Measurements from ENCODE around the gene ACR.

ACR gene

DNA sequence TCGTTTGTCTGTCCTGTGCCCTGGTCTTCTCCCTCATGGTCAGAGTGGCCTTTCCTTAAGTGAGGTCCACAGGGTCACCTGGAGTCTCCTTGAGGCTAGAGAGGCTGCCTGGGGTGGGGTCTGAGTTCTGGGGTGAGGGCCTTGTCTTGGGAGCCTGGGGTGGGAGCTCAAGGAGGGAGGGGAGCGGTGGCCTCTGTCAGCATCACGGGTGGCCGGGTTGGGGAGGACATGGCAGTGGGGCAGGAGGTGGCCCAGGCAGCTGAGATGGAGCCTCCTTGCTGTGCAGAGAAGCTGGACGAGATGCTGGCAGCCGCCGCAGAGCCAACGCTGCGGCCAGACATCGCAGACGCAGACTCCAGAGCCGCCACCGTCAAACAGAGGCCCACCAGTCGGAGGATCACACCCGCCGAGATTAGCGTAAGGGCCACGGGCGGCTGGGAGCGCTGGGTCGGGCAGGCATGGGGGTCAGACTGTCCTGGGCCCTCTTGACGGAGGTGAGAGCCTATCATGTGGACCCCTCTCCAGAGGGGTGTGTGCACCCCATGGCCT lies 23.3 kb upstream of the ACR start:
- intact Hi-C loops (cut with DNase I): no loop called here
- peak in 3 of 10 donors; percentile 63 to 75 (median 71) for DNase-seq

DNA sequence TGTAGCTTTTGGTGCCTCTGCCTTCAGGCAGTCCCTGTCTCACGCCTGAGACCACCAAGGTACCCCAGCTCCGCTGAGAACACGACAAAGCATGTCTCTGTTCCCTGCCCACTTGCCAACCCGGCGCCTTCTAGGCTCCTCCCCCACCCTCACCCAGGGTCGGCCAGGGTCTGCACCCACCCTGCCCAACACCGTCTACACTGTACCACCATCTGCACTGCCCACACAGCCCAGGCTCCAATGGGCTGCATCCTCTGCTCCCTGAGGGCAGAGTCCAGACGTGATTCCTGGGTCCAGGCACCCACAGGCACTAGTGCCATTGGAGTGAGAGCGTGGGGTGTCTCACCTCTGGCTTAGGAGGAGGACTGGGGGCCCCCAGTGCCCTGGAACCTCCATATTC lies 22.8 kb upstream of the ACR start:
- intact Hi-C loops (cut with DNase I): no loop called here
- peak in 2 of 10 donors; percentile 70 to 76 for DNase-seq

DNA sequence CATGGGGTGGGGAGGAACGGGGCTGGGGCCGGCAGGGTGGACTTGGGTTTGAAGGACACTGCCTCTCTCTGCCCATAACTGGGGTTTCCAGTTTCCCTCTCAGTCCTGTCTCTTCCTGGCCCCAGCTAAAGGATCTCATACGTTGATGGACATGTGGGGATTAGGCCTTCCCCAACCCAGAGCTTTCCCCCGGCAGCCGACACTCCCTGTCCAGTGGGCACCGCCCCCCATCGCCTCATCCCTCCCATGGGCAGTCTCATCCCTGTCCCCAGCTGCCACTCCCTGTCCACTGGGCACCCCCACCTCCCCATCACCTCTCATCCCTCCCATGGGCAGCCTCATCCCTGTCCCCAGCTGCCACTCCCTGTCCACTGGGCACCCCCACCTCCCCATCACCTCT lies 22.2 kb upstream of the ACR start:
- DNase-seq: peak in 1 of 10 donors; percentile 67
- intact Hi-C loops (cut with DNase I): no loop called here

DNA sequence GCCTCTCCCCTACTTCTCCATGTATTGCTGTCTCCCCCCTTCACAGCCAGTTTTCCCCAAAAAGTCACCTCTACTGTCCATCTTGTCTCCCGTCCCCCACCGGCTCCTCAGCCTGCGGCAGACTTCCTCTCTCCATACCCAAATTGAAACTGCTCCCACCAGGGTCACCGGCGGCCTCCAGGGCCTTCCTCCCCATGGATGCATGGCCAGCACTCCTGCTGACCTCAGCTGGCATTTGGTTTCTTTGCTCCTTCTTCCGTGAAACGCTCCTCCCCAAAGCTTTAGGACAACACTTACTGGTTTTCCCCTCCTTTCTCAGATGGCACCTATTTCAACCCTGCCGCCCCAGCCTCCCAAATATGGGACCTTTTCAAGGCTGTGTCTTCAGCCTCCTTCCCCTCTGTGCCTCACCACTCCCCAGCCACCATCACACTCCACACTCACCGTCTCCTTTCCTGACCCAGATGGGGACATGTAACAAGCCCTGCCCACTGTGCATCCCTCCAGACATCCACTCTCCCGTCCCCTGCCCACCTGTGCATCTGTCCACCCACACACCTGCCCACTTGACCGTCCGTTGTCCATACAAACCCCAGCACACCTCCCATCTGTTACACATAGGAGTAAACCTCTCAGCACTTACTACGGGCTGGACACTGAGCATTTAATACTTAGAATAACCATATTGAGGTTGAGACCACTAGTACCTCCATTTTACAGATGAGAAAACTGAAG lies 21.5 kb upstream of the ACR start:
- DNase-seq: peak in 1 of 10 donors; percentile 70
- intact Hi-C loops (cut with DNase I): no loop called here

DNA sequence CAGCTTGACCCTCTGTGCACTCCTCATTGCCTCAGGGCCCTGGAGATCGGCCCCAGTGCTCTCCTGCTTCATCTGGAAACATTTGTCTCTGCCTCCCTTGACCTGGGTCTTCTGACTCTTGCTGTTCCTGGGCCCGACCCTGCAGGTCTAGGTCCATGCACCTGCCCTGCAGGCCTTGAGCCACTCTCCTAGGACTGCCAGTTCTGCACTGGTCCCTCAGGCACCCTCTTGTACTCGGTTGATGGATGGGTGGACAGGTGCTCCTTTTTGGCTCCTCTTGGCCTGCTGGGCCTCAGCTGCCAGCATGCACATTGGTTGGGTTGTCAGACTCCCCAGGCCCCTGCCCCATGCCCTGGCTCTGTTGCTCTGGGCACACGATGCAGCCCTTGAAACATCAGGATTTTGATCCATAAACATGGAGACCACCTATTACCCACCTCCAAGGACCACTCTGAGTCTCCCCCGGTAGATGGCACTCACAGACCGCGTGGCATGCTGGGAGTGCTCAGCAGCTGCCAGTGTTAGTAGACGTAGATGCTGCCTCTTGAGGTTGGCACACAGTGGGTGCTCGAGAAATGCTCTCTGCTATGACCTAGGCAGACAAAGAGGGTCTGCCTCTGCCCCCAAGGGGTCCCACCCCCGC lies 20.2 kb upstream of the ACR start:
- intact Hi-C loops (cut with DNase I): no loop called here
- DNase-seq: peak in 5 of 10 donors; percentile 48 to 92 (median 57)

DNA sequence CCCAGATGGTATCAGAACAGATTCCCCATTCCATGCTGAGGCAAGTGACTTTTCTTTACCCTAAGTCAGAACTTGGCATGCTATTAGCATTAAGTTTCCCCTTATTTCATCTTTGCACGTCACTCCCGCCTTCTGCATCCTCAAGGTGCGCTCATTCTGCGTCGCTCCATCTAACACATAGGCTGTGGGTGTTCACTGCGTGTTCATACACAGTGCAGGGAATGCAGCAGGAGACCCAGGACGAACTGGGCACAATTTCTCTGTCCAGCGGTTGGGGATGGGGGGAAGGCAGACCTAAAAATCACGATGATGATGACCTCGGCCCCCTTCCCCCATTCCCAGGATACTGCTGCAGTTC lies 19.7 kb upstream of the ACR start:
- peak in 1 of 10 donors; percentile 42 for DNase-seq
- intact Hi-C loops (cut with DNase I): no loop called here

DNA sequence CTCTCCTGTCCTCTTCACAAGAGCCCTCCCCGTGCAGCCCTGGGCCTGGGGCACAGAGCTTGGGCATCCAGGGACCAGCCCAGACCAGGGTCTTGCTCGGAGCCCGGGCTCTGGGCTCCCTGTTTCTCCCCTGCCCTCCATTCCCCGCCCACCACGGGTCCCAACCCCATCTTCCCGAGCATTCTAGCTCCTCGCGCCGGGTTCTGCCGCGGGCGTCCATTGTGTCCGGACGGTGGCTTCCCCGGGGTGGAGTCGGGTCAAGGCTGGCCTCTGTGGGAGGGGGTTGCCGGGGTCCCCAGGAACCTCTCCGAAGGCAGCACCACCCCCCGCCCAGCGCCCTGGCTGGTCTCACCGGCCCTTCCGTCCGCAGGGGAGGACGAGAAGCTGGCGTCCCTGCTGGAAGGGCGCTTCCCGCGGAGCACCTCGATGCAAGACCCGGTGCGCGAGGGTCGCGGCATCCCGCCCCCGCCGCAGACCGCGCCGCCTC lies 18.1 kb upstream of the ACR start:
- DNase-seq: no peak
- intact Hi-C loops (cut with DNase I): no loop called here

DNA sequence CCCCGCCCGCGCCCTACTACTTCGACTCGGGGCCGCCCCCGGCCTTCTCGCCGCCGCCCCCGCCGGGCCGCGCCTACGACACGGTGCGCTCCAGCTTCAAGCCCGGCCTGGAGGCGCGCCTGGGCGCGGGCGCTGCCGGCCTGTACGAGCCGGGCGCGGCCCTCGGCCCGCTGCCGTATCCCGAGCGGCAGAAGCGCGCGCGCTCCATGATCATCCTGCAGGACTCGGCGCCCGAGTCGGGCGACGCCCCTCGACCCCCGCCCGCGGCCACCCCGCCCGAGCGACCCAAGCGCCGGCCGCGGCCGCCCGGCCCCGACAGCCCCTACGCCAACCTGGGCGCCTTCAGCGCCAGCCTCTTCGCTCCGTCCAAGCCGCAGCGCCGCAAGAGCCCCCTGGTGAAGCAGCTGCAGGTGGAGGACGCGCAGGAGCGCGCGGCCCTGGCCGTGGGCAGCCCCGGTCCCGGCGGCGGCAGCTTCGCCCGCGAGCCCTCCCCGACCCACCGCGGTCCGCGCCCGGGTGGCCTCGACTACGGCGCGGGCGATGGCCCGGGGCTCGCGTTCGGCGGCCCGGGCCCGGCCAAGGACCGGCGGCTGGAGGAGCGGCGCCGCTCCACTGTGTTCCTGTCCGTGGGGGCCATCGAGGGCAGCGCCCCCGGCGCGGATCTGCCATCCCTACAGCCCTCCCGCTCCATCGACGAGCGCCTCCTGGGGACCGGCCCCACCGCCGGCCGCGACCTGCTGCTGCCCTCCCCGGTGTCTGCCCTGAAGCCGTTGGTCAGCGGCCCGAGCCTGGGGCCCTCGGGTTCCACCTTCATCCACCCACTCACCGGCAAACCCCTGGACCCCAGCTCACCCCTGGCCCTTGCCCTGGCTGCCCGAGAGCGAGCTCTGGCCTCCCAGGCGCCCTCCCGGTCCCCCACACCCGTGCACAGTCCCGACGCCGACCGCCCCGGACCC lies 17.4 kb upstream of the ACR start:
- DNase-seq: peak in 1 of 10 donors; percentile 82
- intact Hi-C loops (cut with DNase I): no loop called here

DNA sequence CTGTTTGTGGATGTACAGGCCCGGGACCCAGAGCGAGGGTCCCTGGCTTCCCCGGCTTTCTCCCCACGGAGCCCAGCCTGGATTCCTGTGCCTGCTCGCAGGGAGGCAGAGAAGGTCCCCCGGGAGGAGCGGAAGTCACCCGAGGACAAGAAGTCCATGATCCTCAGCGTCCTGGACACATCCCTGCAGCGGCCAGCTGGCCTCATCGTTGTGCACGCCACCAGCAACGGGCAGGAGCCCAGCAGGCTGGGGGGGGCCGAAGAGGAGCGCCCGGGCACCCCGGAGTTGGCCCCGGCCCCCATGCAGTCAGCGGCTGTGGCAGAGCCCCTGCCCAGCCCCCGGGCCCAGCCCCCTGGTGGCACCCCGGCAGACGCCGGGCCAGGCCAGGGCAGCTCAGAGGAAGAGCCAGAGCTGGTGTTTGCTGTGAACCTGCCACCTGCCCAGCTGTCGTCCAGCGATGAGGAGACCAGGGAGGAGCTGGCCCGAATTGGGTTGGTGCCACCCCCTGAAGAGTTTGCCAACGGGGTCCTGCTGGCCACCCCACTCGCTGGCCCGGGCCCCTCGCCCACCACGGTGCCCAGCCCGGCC lies 16.7 kb upstream of the ACR start:
- peak in 2 of 10 donors; percentile 80 for DNase-seq
- intact Hi-C loops (cut with DNase I): no loop called here

DNA sequence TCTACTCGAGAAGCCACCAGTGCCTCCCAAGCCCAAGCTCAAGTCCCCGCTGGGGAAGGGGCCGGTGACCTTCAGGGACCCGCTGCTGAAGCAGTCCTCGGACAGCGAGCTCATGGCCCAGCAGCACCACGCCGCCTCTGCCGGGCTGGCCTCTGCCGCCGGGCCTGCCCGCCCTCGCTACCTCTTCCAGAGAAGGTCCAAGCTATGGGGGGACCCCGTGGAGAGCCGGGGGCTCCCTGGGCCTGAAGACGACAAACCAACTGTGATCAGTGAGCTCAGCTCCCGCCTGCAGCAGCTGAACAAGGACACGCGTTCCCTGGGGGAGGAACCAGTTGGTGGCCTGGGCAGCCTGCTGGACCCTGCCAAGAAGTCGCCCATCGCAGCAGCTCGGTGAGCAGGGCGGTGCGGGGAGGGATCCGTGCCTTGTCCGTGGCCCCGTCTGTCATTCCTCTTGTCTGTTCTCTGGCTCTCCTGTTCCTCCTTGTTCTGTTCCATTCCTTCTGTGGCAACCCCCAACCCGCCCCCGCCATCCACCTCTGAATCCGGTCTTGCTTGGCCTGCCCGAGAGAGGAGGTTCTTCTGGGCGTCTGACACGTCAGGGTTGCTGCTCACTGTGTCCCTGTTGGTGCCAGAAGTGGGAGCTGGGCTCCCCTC lies 15.8 kb upstream of the ACR start:
- DNase-seq: peak in 3 of 10 donors; percentile 81 to 85 (median 85)
- intact Hi-C loops (cut with DNase I): no loop called here

DNA sequence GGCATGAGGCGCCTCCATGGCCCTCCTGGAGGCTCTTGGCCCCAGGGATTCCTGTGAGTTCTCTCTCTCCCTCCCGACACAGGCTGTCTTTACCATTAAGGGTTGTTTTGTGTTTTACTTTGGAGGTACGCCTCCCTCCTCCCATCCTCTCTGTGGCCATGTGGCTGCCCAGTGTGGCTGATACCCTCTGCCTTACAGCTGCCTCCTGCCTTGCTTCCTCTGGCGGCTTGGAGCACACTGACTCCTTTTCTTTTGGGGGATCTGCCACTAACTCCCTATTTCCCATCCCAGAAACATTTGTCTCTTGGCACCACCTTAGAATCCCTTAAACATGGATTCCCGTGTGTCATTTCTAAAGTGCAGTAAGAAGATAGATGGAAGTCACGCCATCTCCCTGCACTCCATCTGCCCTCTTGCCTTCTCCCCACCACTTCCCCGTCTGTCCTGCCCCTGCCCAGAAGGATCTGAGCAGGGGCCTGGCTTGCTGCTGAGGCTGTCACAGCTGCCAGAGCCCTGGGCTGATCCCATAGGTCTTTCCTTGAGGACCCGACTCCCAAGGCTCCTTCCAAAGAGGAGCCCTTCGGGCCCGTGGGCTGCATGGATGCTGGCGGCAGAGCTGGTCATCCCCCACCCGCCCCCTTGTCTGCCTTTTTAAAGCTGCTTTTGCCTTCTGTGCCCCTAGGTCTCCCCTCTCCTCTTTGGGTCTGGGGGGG lies 15.1 kb upstream of the ACR start:
- DNase-seq: peak in 2 of 10 donors; percentile 72 to 75
- intact Hi-C loops (cut with DNase I): no loop called here

DNA sequence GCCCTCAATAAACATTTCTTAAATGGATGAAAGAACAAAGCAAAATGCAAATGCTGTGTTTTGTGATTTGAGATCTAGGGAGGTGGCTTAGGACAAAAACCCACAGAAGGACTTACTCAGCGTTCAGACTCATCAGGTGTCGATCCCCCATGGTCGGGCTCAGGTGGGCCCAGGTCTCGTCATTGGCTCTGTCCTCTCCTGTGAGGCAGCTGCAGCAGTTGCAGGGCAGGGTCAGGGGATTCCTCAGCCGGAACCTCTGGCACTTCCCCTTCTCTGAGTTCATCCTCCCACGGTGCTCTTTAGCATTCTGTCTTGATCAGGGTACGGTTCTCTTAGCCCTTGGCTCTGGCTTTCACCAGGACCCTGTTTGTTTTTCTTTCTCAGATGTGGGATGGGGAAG lies 14.0 kb upstream of the ACR start:
- DNase-seq: peak in 1 of 10 donors; percentile 72
- intact Hi-C loops (cut with DNase I): no loop called here

DNA sequence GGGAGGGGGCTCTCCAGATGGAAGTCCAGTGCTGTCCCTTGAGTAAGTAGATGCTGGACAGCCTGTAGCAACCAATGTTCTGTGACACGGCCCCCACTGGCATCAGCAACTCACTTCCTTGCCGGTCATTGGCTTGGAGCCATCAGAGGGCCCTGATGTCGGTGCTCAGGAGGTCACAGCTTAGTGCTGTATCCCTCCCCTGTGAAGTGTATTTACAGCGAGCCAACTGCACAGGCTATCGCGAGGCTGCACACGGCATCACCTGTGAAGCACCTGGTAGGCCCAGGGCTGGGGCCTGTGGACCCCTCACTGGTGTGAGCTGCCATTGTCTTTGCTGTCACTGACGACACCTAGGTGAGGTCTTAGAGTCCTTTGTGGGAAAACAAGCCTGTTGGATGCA lies 13.4 kb upstream of the ACR start:
- peak in 3 of 10 donors; percentile 47 to 60 (median 55) for DNase-seq
- intact Hi-C loops (cut with DNase I): no loop called here

DNA sequence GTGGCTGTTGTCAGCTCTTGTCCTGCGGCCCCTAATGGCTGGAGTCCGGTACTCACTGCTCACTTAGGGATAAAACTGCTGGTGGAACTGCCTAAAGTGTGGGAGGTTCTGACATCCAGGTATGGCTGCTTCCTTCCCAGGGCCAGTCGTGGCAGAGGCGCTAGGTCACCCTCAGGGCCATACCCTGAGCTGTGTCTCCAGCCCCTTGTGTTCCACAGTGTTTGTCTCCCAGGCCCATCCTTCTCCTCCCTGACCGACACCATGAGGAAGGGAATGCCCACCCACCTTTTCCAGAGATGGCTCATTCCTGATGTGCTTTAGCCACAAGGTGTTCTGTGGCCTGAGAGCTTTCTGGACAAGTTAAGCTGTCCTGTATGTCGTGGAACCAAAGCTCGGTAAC lies 12.4 kb upstream of the ACR start:
- peak in 5 of 10 donors; percentile 3 to 71 (median 29) for DNase-seq
- intact Hi-C loops (cut with DNase I): no loop called here

DNA sequence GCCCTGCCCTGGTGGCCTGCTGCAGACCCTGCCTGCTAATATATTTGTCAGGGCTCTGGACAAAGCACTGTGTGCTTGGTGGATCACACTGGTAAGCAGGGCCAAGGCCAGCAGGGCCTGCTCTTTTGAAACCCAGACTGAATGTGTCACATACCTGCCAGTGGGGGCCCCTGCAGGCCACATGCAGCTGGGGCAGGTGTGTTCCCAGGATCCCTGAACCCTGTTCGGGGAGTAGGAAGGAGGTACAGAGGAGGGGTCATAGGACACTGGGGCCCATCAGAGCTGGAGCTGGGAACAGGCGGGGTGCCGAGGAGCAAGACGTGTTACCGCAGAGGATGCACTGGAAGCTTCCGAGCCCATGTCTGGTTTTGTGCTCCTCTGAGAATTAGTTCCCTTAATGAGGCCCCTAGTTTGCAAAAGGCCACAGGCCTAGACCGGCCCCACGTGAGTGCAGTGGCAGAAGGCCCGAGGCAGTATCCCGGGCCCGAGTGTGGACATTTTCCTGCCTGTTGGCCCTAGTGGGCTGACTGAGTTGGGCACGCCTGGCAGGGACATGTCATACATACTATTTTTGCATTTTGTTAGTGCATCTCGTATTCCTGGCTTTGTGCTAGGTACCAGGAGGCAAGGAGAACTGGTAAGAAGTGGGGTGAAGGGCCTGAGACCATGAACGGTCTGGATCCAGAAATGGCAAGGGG lies 11.2 kb upstream of the ACR start:
- DNase-seq: peak in 6 of 10 donors; percentile 2 to 79 (median 32)
- intact Hi-C loops (cut with DNase I): no loop called here

DNA sequence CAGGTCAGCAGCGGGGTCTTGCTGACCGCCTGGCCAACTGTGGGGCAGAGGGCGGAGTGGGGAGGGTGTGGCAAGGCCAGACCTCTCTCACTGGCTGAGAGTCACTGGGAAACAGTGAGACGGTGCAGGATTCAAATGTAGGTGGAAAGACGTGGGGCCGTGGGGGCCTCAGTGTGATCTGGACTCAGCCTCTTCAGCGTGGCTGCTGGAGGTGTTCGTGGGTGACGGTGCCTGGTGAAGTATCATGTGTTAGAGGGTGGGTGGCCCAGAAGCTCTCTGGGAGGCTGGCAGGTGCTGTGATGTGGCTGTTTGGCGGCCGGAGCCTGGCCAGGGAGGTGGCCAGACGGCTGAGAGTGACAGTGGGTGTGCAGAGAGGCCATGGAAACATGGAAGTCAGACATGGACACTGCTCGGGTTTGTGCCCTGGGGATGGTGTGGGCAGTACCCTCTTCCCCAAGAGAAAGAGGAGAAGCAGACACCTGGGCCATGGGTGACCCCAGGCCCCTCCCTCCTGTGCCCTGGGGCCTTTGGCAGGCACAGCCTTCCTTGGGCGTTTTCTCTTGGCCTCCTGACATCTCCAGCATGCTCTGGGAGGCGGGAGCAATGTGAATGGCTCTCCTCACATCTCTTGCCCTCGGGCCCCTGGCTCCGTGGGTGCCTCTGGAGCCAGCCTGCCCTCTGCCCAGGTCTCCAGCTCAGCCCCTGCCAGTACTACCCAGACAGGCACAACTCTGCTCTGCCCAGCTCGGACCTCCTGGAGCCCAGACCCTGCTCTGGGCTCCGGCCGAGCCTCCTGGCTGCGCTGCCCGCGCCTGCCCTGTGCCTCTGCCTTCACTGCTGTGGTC lies 10.1 kb upstream of the ACR start:
- intact Hi-C loops (cut with DNase I): no loop called here
- peak in 7 of 10 donors; percentile 0 to 84 (median 27) for DNase-seq

DNA sequence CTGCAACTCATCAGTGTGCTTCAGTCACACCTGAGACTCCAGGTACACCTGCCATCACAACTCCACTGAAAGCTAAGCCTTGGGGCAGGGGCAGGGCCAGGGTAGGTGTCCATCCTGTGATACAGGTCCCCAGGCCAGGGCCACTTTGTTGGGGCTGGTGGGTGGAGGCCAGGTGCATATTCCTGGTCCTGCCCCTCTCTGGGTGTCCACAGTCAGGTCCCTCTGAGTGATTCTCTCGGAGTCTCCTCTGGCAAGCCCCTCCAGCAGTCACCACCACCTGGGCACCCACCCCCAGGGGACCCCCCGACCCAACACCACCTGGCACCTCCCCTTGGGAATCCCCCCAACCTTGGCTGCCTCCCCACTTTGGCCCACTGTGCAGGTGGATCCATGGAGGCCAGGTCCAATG lies 9.5 kb upstream of the ACR start:
- DNase-seq: peak in 6 of 10 donors; percentile 4 to 82 (median 30)
- intact Hi-C loops (cut with DNase I): no loop called here

All from posterior cingulate gyrus (tissue), 11 donors.